ENCODE data around the gene PRKAB2. TPM values are rescaled to one million over a fixed set of nuclear protein-coding genes. Genes with fewer than 3 reads are reported as not detected.

The PRKAB2 gene
- total and polyA plus RNA-seq, 2 of the 13 experiments (the other 11 are each of a cell fraction or from before 2014, with no cell fraction given) = 44.0 to 118 TPM

GRCh38 chr1:147172168-147173016 lies at the start of gene PRKAB2 (continued):
- peak; percentile 58 for TF ChIP-seq ZNF770 (CRISPR knock-in tag; IDR thresholded peaks at IDR 0.05)
- no peak for TF ChIP-seq TCF12 (IDR thresholded peaks at IDR 0.05)
- peak; percentile 91 for TF ChIP-seq TCF12 (CRISPR knock-in tag; IDR thresholded peaks at IDR 0.05)
- no peak for TF ChIP-seq RERE (CRISPR knock-in tag; IDR thresholded peaks at IDR 0.05; ENCODE audit: low read depth)
- peak; percentile 24; the same call in 1 of the 2 replicates for TF ChIP-seq ZNF740 (CRISPR knock-in tag; IDR thresholded peaks at IDR 0.05)
- no peak for TF ChIP-seq SRSF4 (IDR thresholded peaks at IDR 0.05; ENCODE audit: low read depth, low read length, poor library complexity, severe bottlenecking)
- TF ChIP-seq HMG20B (CRISPR knock-in tag; conservative IDR thresholded peaks at IDR 0.05) = peak; percentile 73
- no peak for TF ChIP-seq NONO (IDR thresholded peaks at IDR 0.05)
- peak; percentile 85 for TF ChIP-seq NONO (CRISPR knock-in tag; conservative IDR thresholded peaks at IDR 0.05)
- TF ChIP-seq MLLT10 (CRISPR knock-in tag; IDR thresholded peaks at IDR 0.05) = 0 out of 2 replicates have a peak, but pooled peaks have one; percentile 45
- TF ChIP-seq RBFOX2 (IDR thresholded peaks at IDR 0.05; ENCODE audit: low read depth, low read length) = peak; percentile 88
- TF ChIP-seq ATF4 (CRISPR knock-in tag; IDR thresholded peaks at IDR 0.05) = peak in 1 of 2 experiments; percentile 66; a peak in 1 of 4 replicates
- TF ChIP-seq NFIB (CRISPR knock-in tag; IDR thresholded peaks at IDR 0.05; ENCODE audit: borderline replicate concordance) = no peak
- TF ChIP-seq SNAPC2 (CRISPR knock-in tag; IDR thresholded peaks at IDR 0.05) = no peak
- TF ChIP-seq BATF2 (CRISPR knock-in tag; IDR thresholded peaks at IDR 0.05) = peak; percentile 33; the same call in 1 of the 2 replicates
- TF ChIP-seq BCL3 (CRISPR knock-in tag; IDR thresholded peaks at IDR 0.05) = no peak; the same call in 1 of the 2 replicates
- TF ChIP-seq ZNF263 (CRISPR knock-in tag; IDR thresholded peaks at IDR 0.05) = peak; percentile 77
